AG20443 (cell line): ENCODE measurements around the gene PIBF1.
"Not testable (repeated sequence)": the region's sequence is repeated elsewhere in the genome, so short reads cannot be mapped to it uniquely, and the experiment has no call there.

Experiments used
- DNase-seq: peaks from one replicate; pipeline ENCODE4 v3.0.0; 2012; ENCODE audit warnings: low spot score, mixed read lengths

Gene PIBF1, protein sequence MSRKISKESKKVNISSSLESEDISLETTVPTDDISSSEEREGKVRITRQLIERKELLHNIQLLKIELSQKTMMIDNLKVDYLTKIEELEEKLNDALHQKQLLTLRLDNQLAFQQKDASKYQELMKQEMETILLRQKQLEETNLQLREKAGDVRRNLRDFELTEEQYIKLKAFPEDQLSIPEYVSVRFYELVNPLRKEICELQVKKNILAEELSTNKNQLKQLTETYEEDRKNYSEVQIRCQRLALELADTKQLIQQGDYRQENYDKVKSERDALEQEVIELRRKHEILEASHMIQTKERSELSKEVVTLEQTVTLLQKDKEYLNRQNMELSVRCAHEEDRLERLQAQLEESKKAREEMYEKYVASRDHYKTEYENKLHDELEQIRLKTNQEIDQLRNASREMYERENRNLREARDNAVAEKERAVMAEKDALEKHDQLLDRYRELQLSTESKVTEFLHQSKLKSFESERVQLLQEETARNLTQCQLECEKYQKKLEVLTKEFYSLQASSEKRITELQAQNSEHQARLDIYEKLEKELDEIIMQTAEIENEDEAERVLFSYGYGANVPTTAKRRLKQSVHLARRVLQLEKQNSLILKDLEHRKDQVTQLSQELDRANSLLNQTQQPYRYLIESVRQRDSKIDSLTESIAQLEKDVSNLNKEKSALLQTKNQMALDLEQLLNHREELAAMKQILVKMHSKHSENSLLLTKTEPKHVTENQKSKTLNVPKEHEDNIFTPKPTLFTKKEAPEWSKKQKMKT

GRCh38 chr13:72781451-72782439 lies at the start of gene PIBF1, which contains the start of gene DIS3:
Gene PIBF1 (plus strand): TSS chr13:72782133. CDS start chr13:72783470, 1,337 bp downstream.
Gene DIS3 (minus strand): TSS chr13:72781900. CDS start chr13:72781832, 68 bp downstream.
- DNase-seq: peak; percentile 98

DNA sequence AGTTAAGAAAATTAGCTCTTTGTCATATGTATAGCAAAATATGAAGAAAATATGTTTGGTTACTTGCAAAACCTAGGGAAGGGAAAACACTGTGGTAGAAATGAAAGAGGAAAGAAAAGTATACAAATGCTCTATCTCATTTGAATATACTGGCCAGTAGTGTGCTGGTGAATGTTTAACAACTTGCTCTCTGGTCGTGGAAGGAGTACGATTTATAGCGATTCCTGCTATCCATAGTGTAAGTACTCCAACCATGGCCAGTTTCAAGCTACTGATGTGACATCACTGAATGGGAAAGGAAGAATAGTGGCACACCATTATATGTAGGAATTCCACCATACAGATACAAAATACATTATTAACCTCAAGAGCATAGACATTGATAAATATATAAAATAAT lies 44.9 kb upstream of the PIBF1 start:
- DNase-seq: no peak

- DNase-seq: no peak
These were observed 41.9 kb upstream of the PIBF1 start for GRCh38 chr13:72740015-72740414.

- no peak for DNase-seq
These were observed 36.7 kb upstream of the PIBF1 start for GRCh38 chr13:72745260-72745659.

DNA sequence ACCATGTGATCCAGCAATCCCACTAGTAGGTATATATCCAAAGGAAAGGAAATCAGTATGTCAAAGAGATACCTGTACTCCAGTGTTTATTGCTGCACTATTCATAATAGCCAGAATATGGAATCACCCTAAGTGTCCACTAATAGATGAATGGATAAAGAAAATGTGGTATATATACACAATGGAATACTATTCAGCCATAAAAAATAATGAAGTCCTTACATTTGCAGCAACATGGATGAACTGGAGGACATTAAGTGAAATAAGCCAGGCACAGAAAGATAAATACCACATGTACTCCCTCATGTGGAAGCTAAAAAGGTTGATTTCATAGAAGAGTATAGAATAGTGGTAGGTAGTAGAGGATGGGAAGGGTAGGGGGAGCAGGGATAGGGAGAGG lies 30.7 kb upstream of the PIBF1 start:
- DNase-seq: no peak

DNA sequence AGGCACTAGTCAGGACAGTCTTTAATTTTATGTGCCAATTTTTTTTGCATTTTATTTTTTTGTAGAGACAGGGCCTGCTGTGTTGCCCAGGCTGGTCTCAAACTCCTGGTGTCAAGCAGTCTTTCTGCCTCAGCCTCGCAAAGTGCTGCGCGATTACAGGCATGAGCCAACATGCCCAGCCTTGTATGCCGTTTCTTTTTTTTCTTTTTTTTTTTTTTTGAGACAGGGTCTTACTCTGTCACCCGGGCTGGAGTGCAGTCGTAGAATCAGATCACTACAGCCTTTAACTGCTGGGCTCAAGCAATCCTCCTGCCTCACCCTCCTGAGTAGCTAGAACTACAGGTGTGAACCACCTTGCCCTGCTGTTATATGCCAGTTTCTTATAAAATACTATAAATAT lies 27.8 kb upstream of the PIBF1 start:
- no peak for DNase-seq

DNA sequence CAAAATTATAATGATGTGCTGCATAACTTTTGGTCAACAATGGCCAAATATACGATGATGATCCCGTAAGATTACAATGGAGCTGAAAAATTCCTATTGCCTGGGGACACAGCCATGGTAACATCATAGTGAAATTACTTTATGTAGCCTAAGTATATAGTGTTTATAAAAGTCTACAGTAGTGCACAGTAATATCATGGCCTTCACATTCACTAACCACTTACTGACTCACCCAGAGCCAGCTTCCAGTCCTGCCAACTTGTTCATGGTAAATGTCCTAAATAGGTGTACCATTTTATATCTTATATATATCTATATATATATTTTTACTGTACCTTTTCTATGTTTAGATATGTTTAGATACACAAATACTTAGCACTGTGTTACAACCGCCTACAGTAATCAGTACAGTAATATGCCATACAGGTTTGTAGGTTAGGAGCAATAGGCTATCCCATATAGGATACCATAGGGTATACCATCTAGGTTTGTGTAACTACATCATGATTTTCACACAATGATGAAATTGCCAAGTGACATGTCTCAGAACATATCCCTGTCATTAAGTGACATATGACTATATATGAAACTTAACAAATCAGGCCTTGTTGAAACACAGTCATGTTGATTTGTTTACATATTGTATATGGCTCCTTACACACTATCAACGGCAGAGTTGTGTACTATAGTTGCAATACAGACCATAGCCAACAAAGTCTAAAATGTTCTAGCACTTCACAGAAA lies 24.0 kb upstream of the PIBF1 start:
- no peak for DNase-seq

DNA sequence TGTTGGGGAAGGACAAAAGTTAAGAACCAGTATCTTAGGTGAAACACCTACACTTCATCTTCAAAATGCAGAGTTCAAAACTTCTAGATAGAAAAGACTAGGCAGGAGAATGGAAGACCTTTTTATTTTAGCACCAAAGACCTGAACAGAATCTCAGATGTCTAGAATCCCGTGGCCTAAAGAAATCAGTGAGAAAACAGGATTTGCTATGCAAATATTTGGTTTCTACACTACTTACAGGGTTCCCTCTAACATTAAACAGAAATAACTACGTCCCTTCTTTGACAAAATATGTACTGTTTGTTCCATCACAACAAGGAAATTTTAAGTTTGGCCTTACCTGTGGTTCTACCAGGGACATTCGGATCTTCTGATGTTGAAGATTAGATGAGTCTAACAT lies 21.7 kb upstream of the PIBF1 start:
- no peak for DNase-seq

GRCh38 chr13:72763411-72763810 lies 18.5 kb upstream of the PIBF1 start:
- peak; percentile 16 for DNase-seq

- no peak for DNase-seq
These were observed 7.9 kb upstream of the PIBF1 start for GRCh38 chr13:72774019-72774418.

- DNase-seq: peak; percentile 5
These were observed 784 bp downstream of the PIBF1 start for GRCh38 chr13:72782717-72783116.

DNA sequence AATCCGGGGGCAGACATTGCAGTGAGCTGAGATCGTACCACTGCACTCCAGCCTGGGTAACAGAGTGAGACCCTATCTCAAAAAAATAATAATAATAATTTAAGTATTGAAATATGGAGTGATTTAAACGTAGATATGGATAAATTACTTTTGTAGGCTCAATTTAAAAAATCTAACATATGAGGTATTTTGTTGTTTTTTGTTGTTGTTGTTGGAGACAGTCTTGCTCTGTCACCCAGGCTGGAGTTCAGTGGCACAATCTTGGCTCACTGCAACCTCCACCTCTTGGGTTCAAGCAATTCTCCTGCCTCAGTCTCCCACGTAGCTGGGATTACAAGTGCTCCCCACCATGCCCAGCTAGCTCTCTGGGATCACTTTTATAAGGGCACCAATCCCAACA lies 2.7 kb downstream of the PIBF1 start:
- not testable (repeated sequence) for DNase-seq

DNA sequence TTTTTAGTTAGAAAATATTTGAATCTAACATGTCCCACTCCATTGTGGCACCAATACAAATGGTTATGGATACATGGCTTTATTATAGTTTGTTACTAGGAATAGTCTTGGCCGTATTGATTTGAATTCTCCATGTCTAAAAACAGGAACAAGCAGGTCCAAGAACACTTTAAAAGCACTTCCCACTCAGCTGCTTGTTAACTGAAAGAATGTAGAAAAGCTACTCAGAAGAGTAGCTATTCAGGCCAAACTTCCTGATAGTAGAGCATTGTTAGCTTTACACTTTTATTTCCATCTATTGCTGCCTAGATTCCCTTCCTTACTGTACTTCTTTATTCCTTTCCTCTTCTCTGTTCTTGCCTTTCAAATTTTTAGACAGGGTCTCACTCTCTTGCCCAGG lies 6.9 kb downstream of the PIBF1 start:
- DNase-seq: no peak

- no peak for DNase-seq
These were observed 10.7 kb downstream of the PIBF1 start for GRCh38 chr13:72792640-72793039.

DNA sequence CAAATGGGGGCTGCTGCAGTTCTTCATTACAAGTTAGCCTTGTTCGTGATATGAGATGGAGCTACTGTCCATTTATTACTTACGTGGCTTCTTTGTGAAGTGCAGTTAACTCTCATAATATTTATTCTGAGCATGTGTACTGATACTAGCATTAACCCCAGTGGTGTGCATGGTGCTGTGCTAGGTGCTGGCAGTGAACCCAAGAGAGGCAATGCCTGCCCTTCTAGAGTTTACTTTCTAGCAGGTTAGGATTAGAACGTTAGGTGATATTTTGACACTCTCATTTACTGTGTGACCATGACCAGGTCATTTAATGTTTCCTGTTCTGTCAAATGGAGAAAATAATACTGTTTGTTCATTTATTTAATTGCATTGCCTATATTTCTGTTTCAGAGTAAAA lies 16.9 kb downstream of the PIBF1 start:
- DNase-seq: no peak

DNA sequence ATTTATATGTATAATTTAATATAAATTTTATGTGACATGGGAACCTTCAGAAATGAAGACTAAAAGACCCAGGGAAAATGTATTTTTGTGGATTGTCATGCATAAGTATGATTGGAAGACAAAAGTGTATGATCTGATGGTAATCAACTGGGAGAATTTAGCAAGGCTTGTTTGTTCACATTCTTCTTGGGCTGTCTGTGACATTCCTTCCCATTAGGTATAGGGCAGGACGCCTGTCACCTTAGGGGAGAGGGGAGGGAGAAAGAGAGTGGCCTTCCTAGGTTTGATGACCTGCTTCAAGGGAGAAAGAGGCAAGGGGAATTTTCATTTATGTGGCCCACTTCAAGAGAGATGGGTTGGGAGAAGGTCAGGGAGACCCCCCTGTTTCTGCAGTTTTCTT lies 22.4 kb downstream of the PIBF1 start:
- no peak for DNase-seq

- no peak for DNase-seq
These were observed 23.9 kb downstream of the PIBF1 start for GRCh38 chr13:72805676-72806346.

DNA sequence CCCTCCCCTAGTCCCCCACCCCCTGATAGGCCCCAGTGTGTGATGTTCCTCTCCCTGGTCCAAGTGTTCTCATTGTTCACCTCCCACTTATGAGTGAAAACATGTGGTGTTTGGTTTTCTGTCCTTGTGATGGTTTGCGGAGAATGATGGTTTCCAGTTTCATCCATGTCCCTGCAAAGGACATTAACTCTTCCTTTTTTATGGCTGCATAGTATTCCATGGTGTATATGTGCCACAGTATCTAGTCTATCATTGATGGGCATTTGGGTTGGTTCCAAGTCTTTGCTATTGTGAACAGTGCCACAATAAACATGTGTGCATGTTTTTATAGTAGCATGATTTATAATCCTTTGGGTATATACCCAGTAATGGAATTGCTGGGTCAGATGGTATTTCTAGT lies 24.6 kb downstream of the PIBF1 start:
- not testable (repeated sequence) for DNase-seq

DNA sequence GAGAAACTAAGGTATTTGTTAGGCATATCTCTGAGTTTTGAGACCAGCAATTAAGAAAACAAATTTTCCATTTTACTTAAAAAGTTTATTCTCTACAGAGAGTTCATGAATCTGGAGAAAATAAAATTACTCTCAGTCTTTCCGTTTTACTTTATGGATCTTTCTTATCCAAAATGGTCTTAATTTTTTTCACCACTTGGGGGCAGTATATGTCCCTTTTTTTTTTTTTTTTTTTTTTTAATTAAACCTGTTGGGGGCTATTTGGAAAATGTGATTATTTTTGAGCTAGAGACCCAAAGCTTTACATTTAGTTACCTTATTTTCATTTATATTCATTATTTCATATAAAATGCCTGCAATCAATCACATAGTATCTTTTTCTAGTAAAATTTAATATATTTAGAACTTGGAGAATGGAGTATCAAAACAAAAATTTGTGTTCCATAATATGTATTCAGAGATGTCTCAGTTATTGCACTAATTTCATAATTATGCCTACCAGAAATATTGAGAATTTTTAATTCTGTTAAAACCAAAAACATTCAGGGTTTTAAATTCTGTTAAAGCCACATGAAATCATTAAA lies 27.1 kb downstream of the PIBF1 start:
- peak; percentile 8 for DNase-seq

DNA sequence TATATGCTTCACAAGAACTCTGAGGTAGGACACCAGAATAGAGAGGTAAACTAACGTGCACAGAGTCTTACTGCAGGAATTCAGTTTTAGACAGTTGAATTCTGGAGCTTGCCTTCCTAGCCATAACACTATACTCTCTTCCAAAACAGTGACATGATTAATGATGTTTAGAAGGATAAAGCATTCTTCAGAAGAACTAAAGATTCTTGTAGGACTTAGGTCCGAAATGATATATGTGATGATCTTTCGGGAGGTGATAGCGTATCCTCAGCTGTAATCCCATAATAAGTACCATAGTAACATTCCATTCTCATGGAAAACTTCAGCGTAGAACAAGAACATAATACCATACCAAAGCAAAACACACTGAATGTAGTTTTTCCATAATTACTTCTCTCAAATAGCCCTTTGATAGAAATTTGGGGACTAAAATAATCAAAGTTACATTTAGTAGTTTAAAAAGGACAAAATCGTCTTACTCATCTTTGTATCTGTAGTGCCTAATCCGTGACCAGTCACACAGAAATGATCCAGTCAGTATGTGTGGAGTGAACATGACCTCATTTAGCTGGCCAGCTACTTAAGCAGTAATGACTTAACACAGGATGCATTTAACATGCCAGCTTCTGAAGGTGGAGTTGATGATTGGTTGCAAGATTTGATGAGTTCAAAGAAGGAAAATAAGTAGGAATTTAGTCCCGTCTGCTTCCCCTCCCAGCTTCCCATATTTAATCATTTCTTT lies 38.4 kb downstream of the PIBF1 start:
- DNase-seq: peak; percentile 52
